Renal cortical epithelial cell (primary cell): ENCODE measurements around the gene FAM90A26. TPM values are rescaled to one million over a fixed set of nuclear protein-coding genes. Genes with fewer than 3 reads are reported as not detected.
"Not testable (repeated sequence)": the region's sequence is repeated elsewhere in the genome, so short reads cannot be mapped to it uniquely, and the experiment has no call there.

Experiments used
- DNase-seq: peaks from one replicate; pipeline ENCODE4 v3.0.0-alpha.2; 2011; ENCODE audit warnings: low read depth
- total RNA-seq: library from RNA; depleted of rRNA; stranded (reverse); fragments of >200 nt; gene quantifications from 2 replicates; pipeline ENCODE4 v1.2.3, GENCODE V29; 2014

The FAM90A26 gene
- total RNA-seq, 1 donor from 2014 or later, result not detected

DNA sequence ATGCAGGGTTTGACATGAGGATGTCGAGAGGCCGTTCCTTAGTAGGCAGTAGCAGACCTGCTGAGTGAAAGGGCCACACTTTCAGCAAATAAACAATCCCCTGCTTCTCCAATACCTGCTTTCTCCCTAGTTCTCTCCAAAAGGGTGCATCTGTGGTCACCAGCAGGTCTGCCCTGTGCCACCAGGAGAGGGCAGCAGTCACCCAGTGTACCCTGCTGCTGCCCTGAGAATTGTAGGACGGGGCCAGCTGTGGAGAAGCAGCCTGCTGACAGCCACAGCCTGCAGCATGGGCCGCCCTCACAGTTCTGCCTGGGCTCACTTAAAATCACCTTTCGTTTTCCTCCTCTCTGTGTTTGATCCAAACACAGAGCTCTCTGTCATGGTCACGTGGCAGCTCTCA lies 11.8 kb upstream of the FAM90A26 start:
- not testable (repeated sequence) for DNase-seq

DNA sequence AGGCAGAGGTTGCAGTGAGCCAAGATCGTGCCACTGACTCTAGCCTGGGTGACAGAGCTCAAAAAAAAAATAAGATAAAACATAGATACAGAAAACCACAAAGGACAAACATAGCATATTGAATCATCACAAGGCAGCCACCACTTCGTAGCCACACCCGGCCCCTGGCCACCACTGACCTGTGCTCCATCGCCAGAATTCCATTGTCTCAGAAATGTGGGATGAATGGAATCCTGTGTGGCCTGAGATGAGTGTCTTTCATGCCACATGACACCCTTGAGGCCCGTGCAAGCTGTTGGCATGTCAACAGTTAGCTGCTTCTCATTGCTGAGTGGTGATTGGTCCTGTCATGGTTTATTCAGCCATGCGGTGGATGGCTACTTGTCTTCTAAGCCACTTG lies 10.2 kb upstream of the FAM90A26 start:
- not testable (repeated sequence) for DNase-seq

DNA sequence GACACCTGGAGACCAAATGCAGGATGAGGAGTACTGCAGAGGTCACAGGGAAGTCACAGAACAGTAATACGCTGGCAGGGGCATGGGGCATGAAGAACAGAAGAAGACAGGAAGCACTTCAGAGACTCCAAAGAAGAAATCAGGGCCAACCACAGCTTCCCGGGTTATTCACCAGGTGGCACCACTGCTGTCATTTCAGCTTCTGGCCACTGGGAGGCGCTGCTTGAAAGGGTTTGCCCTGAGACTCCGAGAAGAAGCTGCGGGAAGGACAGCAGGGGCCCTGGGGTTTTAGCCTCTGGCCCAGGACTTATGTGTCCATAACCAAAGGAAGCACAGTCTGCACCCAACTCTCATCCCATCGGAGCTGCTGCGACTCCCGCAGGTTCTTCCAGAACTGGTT lies 4.2 kb upstream of the FAM90A26 start:
- DNase-seq, result not testable (repeated sequence)

DNA sequence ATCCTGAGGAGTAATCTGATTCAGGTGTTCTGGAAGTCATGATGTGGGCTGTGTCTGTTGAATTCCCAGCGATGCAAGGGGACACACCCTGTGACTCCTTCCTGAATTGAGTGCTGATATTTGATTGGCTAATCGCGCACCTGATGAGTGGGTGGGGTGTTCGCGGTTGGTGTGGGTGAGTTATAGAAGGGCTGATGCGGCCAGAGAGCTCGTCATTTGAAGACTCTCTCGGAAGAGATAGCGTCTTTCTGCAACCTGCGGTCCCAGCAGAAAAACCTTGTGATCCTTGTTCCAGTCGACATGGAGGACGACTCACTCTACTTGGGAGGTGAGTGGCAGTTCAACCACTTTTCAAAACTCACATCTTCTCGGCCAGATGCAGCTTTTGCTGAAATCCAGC lies 40.1 kb downstream of the FAM90A26 start, which contains the start of gene USP17L10:
Gene USP17L10, plus strand, starts transcription at position 301 of the 400 bp plus-strand sequence. Its CDS starts 0 bp downstream, at position 301.
- not testable (repeated sequence) for DNase-seq

DNA sequence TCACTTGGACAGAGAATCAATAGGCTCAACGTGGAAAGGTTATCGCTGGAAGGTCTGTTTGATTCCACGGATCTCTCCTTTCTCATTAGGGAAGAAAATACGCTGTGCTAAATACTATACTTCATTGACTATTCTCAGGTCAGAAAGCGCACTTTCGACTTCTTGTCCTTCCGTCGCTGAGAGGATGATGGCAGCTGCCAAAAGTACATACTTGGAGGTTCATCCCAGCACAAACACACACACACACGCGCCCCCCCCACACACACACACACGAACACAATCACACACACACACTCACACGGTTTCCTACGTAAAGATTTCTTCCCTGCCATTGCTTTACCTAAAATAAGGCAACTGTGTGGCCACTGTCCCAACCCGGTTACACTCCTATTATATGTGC lies 44.5 kb downstream of the FAM90A26 start:
- DNase-seq, result not testable (repeated sequence)

DNA sequence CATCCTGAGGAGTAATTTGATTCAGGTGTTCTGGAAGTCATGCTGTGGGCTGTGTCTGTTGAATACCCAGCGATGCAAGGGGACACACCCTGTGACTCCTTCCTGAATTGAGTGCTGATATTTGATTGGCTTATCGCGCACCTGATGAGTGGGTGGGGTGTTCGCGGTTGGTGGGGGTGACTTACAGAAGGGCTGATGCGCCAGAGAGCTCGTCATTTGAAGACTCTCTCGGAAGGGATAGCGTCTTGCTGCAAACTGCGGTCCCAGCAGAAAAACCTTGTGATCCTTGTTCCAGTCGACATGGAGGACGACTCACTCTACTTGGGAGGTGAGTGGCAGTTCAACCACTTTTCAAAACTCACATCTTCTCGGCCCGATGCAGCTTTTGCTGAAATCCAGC lies 44.9 kb downstream of the FAM90A26 start, which contains the start of gene USP17L11:
Gene USP17L11, plus strand, starts transcription at position 301 of the 400 bp plus-strand sequence. Its CDS starts 0 bp downstream, at position 301.
- DNase-seq, result not testable (repeated sequence)

DNA sequence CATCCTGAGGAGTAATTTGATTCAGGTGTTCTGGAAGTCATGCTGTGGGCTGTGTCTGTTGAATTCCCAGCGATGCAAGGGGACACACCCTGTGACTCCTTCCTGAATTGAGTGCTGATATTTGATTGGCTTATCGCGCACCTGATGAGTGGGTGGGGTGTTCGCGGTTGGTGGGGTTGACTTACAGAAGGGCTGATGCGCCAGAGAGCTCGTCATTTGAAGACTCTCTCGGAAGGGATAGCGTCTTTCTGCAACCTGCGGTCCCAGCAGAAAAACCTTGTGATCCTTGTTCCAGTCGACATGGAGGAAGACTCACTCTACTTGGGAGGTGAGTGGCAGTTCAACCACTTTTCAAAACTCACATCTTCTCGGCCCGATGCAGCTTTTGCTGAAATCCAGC lies 49.6 kb downstream of the FAM90A26 start, which contains the start of gene USP17L12:
Gene USP17L12, plus strand, starts transcription at position 301 of the 400 bp plus-strand sequence. Its CDS starts 0 bp downstream, at position 301.
- not testable (repeated sequence) for DNase-seq

DNA sequence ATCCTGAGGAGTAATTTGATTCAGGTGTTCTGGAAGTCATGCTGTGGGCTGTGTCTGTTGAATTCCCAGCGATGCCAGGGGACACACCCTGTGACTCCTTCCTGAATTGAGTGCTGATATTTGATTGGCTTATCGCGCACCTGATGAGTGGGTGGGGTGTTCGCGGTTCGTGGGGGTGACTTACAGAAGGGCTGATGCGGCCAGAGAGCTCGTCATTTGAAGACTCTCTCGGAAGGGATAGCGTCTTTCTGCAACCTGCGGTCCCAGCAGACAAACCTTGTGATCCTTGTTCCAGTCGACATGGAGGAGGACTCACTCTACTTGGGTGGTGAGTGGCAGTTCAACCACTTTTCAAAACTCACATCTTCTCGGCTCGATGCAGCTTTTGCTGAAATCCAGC lies 54.4 kb downstream of the FAM90A26 start, which contains the start of gene USP17L13:
Gene USP17L13, plus strand, starts transcription at position 301 of the 400 bp plus-strand sequence. Its CDS starts 0 bp downstream, at position 301.
- not testable (repeated sequence) for DNase-seq

Other genes with a start within 250 kb of the FAM90A26 start
- not detected in 2 replicates for gene USP17L10, start 40.2 kb downstream of the FAM90A26 start, total RNA-seq
- not detected in 2 replicates for gene USP17L11, start 45.0 kb downstream of the FAM90A26 start, total RNA-seq
- not detected in 2 replicates for gene USP17L12, start 49.7 kb downstream of the FAM90A26 start, total RNA-seq
- not detected in 2 replicates for gene USP17L13, start 54.5 kb downstream of the FAM90A26 start, total RNA-seq
- gene USP17L15, start 64.0 kb downstream of the FAM90A26 start, total RNA-seq, result not detected in 2 replicates
- not detected in 2 replicates for gene USP17L17, start 73.5 kb downstream of the FAM90A26 start, total RNA-seq
- gene USP17L18, start 78.2 kb downstream of the FAM90A26 start, total RNA-seq, result not detected in 2 replicates
- not detected in 2 replicates for gene USP17L19, start 83.0 kb downstream of the FAM90A26 start, total RNA-seq
- gene USP17L20, start 87.7 kb downstream of the FAM90A26 start, total RNA-seq, result not detected in 2 replicates
- gene USP17L21, start 92.5 kb downstream of the FAM90A26 start, total RNA-seq, result not detected in 2 replicates
- gene USP17L22, start 97.2 kb downstream of the FAM90A26 start, total RNA-seq, result not detected in 2 replicates
- not detected in 2 replicates for gene USP17L24, start 154.8 kb downstream of the FAM90A26 start, total RNA-seq
- gene USP17L25, start 159.5 kb downstream of the FAM90A26 start, total RNA-seq, result not detected in 2 replicates
- not detected in 2 replicates for gene USP17L26, start 164.2 kb downstream of the FAM90A26 start, total RNA-seq
- not detected in 2 replicates for gene USP17L5, start 169.0 kb downstream of the FAM90A26 start, total RNA-seq
- gene USP17L27, start 173.7 kb downstream of the FAM90A26 start, total RNA-seq, result not detected in 2 replicates
- not detected in 2 replicates for gene USP17L28, start 178.5 kb downstream of the FAM90A26 start, total RNA-seq
- gene USP17L29, start 183.2 kb downstream of the FAM90A26 start, total RNA-seq, result not detected in 2 replicates
- not detected in 2 replicates for gene USP17L30, start 192.7 kb downstream of the FAM90A26 start, total RNA-seq